Hepatocyte (in vitro differentiated cells): ENCODE data around the gene HMGCS2.

Experiments used
- EZH2 ChIP-seq: fragments of 200-600 bp; sonication (generic); IDR thresholded peaks from 2 replicates; pipeline ENCODE4 v1.6.1; 2016; ENCODE audit warnings: antibody characterized with exemption, mild to moderate bottlenecking, borderline replicate concordance
- TF ChIP-seq, protein P1 (sequence below): fragments of 200-600 bp; sonication (generic); IDR thresholded peaks from 2 replicates; pipeline ENCODE4 v1.5.1; 2016; ENCODE audit warnings: antibody characterized with exemption, mild to moderate bottlenecking; ENCODE audit not compliant: poor library complexity

DNA sequence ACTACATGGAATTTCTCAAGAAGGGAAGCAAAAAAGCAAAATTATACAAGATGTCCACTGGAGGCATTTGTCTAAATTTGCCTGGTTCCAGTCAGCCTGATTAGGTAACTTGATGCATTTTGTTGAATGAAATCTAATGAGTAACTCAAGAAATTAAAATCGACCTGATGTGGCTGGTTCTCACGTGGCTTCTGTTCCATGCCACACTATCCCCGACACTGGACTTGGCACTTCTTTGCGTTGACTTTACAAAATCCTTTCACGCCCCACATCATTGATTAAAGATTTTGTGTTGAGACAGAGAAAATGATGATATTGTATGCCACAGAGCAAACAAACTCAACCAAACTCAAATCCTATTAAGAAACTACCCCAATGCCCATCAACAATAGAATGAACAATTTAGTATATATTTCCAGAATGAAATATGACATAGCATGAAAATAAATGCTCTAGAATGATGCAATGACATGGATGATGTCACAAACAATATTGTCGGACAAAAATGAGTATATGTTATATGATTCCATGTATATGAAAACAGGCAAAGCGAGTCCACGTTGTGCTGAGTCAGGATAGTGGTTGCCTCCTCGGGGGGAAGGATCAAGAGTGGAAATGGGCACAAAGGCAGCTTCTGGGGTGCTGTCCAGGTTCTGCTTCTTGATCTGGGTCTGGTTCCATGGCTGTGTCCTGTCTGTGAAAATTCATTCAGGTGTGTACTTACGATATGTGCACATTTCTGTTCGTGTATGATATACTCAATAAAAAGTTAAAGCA is 12.9 kb upstream of the HMGCS2 start:
- TF ChIP-seq EZH2: no peak
- TF ChIP-seq, protein P1, sequence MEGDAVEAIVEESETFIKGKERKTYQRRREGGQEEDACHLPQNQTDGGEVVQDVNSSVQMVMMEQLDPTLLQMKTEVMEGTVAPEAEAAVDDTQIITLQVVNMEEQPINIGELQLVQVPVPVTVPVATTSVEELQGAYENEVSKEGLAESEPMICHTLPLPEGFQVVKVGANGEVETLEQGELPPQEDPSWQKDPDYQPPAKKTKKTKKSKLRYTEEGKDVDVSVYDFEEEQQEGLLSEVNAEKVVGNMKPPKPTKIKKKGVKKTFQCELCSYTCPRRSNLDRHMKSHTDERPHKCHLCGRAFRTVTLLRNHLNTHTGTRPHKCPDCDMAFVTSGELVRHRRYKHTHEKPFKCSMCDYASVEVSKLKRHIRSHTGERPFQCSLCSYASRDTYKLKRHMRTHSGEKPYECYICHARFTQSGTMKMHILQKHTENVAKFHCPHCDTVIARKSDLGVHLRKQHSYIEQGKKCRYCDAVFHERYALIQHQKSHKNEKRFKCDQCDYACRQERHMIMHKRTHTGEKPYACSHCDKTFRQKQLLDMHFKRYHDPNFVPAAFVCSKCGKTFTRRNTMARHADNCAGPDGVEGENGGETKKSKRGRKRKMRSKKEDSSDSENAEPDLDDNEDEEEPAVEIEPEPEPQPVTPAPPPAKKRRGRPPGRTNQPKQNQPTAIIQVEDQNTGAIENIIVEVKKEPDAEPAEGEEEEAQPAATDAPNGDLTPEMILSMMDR: no peak
